ENCODE measurements around the gene CD3G.

The CD3G gene

DNA sequence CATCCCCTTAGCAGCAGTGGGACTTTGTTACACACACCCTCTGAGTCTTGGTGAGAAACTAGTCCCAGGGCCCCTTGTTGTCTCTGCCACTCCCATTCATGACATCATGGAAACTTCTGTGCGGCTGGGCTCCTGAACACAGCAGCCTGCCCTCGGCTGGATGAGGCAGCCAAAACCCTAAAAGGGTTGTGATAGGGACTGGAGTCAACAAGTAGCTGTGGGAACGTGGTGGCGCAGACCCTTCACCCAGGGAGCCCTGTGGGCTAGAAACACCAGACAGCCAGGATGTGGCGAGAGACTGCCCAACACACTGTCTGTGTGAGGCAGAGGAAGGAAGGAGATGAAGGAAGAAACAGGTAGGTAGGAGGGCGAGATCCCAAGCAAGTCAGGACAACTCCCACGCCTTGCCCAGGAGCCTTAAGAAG, 5.5 kb upstream of the CD3G start:
- DNase-seq (ENCODE audit: low spot score) (no peak), ATAC-seq (ENCODE audit: low read depth) (peak; percentile 19; the same call in 1 of the 3 replicates)
- no peaks in the 10 kb centered on the region for H3K36me3 ChIP-seq (ENCODE audit: low read depth)
- H3K27me3 ChIP-seq (ENCODE audit: insufficient read depth, poor library complexity, severe bottlenecking) = no peaks in the 10 kb centered on the region
- TF ChIP-seq, protein P1, sequence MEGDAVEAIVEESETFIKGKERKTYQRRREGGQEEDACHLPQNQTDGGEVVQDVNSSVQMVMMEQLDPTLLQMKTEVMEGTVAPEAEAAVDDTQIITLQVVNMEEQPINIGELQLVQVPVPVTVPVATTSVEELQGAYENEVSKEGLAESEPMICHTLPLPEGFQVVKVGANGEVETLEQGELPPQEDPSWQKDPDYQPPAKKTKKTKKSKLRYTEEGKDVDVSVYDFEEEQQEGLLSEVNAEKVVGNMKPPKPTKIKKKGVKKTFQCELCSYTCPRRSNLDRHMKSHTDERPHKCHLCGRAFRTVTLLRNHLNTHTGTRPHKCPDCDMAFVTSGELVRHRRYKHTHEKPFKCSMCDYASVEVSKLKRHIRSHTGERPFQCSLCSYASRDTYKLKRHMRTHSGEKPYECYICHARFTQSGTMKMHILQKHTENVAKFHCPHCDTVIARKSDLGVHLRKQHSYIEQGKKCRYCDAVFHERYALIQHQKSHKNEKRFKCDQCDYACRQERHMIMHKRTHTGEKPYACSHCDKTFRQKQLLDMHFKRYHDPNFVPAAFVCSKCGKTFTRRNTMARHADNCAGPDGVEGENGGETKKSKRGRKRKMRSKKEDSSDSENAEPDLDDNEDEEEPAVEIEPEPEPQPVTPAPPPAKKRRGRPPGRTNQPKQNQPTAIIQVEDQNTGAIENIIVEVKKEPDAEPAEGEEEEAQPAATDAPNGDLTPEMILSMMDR (IDR thresholded peaks at IDR 0.05; ENCODE audit: poor library complexity, severe bottlenecking) = no peak
- no peaks in the 10 kb centered on the region for H3K4me1 ChIP-seq (ENCODE audit: insufficient read depth, poor library complexity, severe bottlenecking)
- H3K27ac ChIP-seq (ENCODE audit: poor library complexity, severe bottlenecking) = no peak overlapping the region
- H3K4me3 ChIP-seq (ENCODE audit: severe bottlenecking) = no peak overlapping the region
- H3K9me3 ChIP-seq (ENCODE audit: severe bottlenecking) = no peaks in the 10 kb centered on the region

DNA sequence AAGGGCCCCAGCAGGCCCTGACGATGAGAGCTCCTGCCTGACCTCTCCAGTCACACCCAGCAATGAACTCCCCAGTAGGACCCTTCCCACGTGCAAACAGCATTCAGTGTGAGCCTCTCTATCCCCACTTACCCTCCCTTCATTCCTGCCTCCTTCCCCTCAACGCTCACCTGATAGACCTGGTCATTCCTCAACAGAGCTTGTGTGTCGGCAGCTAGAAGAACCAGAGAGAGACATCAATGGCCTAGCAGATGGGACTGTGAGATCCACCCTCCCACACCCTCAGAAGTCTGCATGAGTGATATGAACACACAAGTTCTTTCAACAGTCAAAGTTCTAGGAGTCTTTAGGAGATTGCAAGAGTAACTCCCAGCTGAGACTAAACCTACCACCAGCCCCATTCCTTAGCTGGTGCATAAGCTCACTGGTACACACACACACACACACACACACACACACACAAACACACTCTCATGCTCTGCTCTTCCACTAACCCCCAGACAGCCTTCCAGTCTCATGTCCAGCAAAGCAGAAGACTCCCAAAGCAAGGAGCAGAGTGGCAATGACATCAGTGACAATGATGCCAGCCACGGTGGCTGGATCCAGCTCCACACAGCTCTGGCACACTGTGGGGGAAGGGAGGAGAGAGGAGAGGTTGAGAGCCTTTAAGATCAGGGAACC, 4.7 kb upstream of the CD3G start:
- H3K4me1 ChIP-seq (ENCODE audit: insufficient read depth, poor library complexity, severe bottlenecking) = no peaks in the 10 kb centered on the region
- ATAC-seq (ENCODE audit: low read depth) (no peak), DNase-seq (ENCODE audit: low spot score) (no peak)
- no peak overlapping the region for H3K27ac ChIP-seq (ENCODE audit: poor library complexity, severe bottlenecking)
- no peak overlapping the region for H3K4me3 ChIP-seq (ENCODE audit: severe bottlenecking)
- H3K9me3 ChIP-seq (ENCODE audit: severe bottlenecking) = no peaks in the 10 kb centered on the region
- H3K27me3 ChIP-seq (ENCODE audit: insufficient read depth, poor library complexity, severe bottlenecking) = no peaks in the 10 kb centered on the region
- H3K36me3 ChIP-seq (ENCODE audit: low read depth) = no peaks in the 10 kb centered on the region
- TF ChIP-seq, protein P1 (IDR thresholded peaks at IDR 0.05; ENCODE audit: poor library complexity, severe bottlenecking) = no peak

DNA sequence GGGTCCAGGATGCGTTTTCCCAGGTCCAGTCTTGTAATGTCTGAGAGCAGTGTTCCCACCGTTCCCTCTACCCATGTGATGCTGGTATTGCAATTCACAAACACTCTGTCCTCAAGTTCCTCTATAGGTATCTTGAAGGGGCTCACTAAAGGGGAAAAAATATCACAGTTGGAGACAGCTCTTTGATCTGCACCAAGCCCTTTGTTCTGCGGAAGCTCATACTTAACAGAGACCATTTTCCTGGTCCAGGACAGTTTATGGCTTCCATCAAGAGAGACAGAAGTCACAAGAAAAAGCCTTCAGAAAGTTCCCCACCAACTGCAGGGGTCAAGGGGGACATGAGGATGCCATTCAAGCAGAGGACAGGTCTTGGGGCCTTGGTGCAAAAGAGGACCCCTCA, 3.7 kb upstream of the CD3G start:
- DNase-seq (ENCODE audit: low spot score) = no peak
- Histone ChIP-seq H3K4me3 (ENCODE audit: severe bottlenecking) (no peak overlapping the region), H3K27ac (ENCODE audit: poor library complexity, severe bottlenecking) (no peak overlapping the region), H3K36me3 (ENCODE audit: low read depth) (no peaks in the 10 kb centered on the region), H3K27me3 (ENCODE audit: insufficient read depth, poor library complexity, severe bottlenecking) (no peaks in the 10 kb centered on the region), H3K9me3 (ENCODE audit: severe bottlenecking) (no peaks in the 10 kb centered on the region), H3K4me1 (ENCODE audit: insufficient read depth, poor library complexity, severe bottlenecking) (no peaks in the 10 kb centered on the region)
- no peak for ATAC-seq (ENCODE audit: low read depth)
- TF ChIP-seq, protein P1 (IDR thresholded peaks at IDR 0.05; ENCODE audit: poor library complexity, severe bottlenecking) = no peak

DNA sequence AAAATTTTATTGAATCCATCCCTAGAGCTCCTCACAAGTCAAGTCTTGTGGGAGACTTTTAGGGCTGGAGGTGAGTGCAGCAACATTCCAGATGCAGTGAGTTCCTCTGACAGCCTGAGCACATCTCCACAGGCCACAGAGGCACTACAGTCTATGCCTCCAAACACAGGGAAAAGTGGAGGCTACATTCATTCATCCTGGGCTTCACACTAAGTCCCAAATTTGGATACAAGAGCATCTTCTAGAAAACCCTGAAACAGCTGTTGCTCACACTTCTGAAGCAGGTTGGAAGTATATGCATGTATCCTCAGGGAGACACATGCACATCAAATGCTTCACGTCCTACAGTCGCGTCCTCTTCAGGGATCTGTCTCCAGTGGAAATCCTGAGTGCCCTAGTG, 2.9 kb upstream of the CD3G start:
- ATAC-seq (ENCODE audit: low read depth) (no peak), DNase-seq (ENCODE audit: low spot score) (no peak)
- Histone ChIP-seq H3K27ac (ENCODE audit: poor library complexity, severe bottlenecking) (no peak overlapping the region), H3K27me3 (ENCODE audit: insufficient read depth, poor library complexity, severe bottlenecking) (no peaks in the 10 kb centered on the region), H3K4me1 (ENCODE audit: insufficient read depth, poor library complexity, severe bottlenecking) (no peaks in the 10 kb centered on the region), H3K4me3 (ENCODE audit: severe bottlenecking) (no peak overlapping the region), H3K9me3 (ENCODE audit: severe bottlenecking) (no peaks in the 10 kb centered on the region), H3K36me3 (ENCODE audit: low read depth) (no peaks in the 10 kb centered on the region)
- TF ChIP-seq, protein P1 (IDR thresholded peaks at IDR 0.05; ENCODE audit: poor library complexity, severe bottlenecking) = no peak

DNA sequence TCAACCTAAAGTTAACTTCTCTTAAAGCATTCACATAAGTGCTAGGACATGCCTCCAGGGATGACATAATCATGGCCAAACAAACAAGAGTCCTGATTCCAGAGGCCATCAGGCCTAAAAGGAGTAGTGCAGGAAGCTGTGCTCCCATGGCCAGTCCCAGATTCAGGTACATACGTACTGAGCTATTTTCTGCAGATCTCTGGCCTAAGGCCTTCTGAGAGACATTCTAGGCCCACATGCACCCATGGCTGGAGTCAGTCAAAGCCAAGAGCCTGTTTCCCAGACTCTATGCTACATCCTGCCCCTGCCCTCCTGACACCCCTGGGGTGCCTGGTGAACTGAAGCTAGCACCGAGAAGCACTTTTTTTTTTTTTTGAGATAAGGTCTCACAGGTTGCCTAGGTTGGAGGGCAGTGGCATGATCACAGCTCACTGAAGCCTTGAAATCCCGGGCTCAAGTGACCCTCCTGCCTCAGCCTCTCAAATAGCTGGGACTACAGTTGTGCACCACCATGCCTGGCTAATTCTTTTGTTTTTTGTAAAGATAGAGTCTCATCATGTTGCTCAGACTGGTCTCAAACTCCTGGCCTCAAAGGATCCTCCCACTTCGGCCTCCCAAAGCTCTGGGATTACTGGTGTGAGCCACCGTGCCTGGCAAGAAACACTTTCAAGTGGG, 2.2 kb upstream of the CD3G start:
- no peaks in the 10 kb centered on the region for H3K4me1 ChIP-seq (ENCODE audit: insufficient read depth, poor library complexity, severe bottlenecking)
- ATAC-seq (ENCODE audit: low read depth) (no peak), DNase-seq (ENCODE audit: low spot score) (no peak)
- no peak overlapping the region for H3K4me3 ChIP-seq (ENCODE audit: severe bottlenecking)
- TF ChIP-seq, protein P1 (IDR thresholded peaks at IDR 0.05; ENCODE audit: poor library complexity, severe bottlenecking) = no peak
- no peaks in the 10 kb centered on the region for H3K27me3 ChIP-seq (ENCODE audit: insufficient read depth, poor library complexity, severe bottlenecking)
- no peaks in the 10 kb centered on the region for H3K9me3 ChIP-seq (ENCODE audit: severe bottlenecking)
- H3K36me3 ChIP-seq (ENCODE audit: low read depth) = no peaks in the 10 kb centered on the region
- H3K27ac ChIP-seq (ENCODE audit: poor library complexity, severe bottlenecking) = no peak overlapping the region
